HG03457 (cell line): ENCODE results near the gene HACD2.

Experiments used
- ATAC-seq: cut with Tn5 transposase; IDR thresholded peaks from one replicate; pipeline ENCODE4 v1.9.1; 2021; ENCODE audit warnings: moderate number of reproducible peaks; ENCODE audit not compliant: unreplicated experiment

The HACD2 gene

DNA sequence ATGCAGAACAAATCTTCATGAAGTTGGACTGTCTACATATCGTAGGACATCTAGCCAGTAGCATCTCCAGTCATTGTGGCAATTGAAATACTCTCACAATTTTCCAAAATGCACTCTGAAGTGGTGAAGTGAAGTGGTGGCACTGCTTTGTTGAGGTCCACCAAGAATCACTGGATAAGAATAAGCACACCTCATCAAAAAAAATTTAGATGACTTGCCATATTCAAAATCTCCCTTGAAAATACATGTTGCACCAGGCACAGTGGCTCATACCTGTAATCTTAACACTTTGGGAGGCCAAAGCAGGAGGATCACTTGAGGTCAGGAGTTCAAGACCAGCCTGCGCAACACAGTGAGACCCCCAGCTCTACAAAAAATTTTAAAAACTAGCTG, 12.9 kb downstream of the HACD2 start:
- ATAC-seq = no peak

DNA sequence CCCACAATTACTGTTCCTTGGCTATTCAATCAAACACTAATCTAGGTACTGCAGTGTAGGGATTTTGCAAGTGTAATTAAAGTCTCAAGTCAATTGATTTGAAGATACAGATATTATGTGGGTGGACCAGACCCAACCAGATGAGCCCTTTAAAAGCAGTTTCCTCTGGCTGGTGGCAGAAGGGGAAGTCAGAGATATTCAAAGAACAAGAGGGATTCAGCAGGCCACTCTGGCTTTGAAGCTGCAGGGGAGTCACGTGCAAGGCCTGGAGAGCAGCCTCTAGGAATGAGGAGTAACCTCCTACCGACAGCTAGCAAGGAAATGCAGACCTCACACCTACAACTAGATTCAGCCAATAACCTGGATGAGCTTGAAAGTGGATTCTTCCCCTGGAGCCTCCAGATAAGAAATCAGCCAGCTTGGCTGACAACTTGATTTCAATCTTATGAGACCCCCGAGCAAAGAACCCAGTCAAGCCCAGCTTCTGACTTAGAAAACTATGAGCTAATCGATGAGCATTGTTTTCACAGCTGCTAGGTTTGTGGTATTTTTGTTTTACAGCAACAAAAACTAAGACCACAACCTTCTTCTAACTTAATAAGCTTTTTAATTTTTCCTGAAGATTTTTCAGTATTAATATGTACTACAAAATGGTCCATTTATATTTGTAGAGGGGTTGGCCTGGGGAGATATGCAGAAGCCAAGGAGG, 13.4 kb downstream of the HACD2 start:
- no peak for ATAC-seq

- ATAC-seq = no peak
These were observed 16.0 kb downstream of the HACD2 start for GRCh38 chr3:123568875-123569274.

DNA sequence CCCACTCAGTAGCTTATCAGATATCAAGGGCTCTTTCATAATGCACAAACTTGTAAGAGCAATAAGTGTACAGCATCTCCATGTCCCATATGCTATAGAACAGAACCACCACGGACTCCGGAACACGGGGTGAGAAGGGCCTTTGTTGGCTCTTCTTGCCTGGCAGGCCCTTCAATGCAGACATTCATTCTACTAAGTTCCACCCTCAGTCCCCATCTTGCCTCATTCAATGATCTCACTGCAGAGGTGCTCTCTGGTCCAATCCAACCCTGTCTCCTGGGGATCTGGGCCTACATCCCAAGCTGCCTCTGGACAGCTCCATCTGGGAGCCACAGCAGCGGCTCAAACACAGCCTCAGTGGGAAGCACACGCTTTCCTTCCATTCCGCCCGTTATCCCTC, 16.8 kb downstream of the HACD2 start:
- ATAC-seq = no peak

GRCh38 chr3:123564056-123564455, 20.8 kb downstream of the HACD2 start:
- no peak for ATAC-seq

GRCh38 chr3:123562547-123562946, 22.3 kb downstream of the HACD2 start:
- no peak for ATAC-seq

GRCh38 chr3:123561188-123561587, 23.7 kb downstream of the HACD2 start:
- ATAC-seq = no peak

- ATAC-seq = no peak
These were observed 25.6 kb downstream of the HACD2 start for GRCh38 chr3:123559040-123559861.

GRCh38 chr3:123553536-123553935, 31.3 kb downstream of the HACD2 start:
- no peak for ATAC-seq

DNA sequence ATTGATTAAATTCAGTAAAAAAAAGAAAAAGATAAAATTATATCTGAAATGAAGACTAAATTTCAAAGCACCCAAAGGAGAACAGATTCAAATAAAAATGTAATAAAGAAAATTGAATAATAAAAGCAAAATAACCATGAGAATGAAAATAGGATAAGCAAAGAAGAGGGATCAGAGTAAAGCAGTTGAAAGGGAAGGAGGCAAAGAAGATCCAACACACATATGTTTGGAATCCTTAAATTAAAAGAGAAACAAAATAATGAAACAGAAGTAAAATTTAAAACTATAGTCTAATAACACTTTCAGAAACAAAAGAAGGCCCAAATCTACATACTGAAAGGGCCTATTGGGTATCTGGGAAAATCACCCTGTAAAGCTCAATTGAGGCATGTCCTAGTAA, 32.1 kb downstream of the HACD2 start:
- ATAC-seq = no peak

DNA sequence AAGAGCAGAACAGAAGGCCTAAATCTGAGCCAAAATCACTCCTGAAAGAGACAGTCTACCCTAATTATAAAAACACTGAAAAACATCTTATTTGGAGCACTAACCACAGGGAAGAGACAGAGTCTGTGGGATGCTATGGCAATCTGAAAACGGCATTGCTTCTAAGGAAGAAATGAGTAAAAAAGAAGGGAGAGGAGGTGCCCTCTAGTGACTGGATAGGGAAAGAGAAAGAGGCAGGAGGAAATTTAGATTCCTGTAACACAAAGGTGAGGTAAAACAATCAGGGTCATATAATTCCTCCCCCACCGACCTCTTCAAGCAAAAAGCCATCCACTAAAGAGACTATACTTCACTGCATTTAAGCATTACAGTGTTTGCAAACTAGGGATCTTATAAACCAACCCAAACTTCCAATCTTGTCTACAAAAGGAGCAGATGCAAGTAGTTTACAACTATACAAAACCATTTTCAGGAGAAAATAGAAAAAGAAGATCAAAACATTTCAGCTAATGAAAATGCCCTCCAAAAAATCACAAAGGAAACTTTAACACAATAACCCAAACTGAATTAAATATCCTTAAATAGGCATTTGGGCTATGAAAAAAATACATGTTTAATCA, 32.6 kb downstream of the HACD2 start:
- ATAC-seq = no peak

DNA sequence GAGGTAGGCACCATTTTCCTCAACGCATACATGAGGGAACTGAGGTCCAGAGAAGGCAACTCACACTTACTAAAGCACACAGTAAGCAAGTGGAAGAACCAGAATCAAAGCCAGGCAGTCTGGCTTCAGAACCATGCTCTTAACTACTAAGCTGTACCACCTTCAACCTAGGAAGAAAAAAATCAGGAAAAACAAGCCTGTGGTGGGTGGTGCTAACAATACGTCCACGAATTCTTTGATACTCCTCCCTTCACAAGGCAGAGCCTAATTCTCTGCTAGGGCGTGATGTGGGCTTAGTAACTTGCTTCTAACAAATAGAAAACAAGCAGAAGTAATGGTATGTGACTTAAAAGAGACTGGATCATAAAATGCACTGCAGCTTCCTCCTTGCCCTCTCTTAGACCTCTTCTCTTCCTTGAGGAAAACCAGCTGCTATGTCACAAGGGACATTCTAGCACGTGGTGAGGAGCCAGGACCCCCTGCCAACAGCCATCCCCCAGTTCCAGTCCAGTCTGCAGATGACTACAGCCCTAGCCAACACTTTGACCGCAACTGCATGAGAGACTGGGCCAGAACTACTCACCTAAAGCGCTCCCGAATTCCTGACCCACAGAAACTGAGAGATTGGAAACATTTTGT, 36.9 kb downstream of the HACD2 start:
- no peak for ATAC-seq

- ATAC-seq = no peak
These were observed 38.6 kb downstream of the HACD2 start for GRCh38 chr3:123546133-123546755.

DNA sequence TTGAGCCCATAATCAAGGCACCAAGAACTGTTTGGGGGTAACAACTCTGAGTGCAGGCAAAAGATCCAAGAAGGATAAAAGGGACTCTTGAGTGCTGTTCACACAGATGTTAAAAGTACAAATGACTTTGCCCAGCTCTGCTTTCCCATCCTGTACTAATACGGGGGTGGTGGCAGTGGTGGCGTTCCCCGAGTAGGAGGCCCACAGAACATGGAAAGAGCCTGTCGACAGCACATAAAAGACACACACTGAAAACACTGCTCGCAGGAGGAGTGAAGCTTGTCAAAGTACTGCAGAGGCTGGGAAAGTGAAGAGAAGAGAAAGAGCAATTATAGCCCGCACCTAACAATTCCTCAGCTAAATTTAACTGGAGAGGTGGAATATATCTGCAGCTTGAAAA, 40.9 kb downstream of the HACD2 start:
- no peak for ATAC-seq

- no peak for ATAC-seq
These were observed 44.6 kb downstream of the HACD2 start for GRCh38 chr3:123540285-123540684.

DNA sequence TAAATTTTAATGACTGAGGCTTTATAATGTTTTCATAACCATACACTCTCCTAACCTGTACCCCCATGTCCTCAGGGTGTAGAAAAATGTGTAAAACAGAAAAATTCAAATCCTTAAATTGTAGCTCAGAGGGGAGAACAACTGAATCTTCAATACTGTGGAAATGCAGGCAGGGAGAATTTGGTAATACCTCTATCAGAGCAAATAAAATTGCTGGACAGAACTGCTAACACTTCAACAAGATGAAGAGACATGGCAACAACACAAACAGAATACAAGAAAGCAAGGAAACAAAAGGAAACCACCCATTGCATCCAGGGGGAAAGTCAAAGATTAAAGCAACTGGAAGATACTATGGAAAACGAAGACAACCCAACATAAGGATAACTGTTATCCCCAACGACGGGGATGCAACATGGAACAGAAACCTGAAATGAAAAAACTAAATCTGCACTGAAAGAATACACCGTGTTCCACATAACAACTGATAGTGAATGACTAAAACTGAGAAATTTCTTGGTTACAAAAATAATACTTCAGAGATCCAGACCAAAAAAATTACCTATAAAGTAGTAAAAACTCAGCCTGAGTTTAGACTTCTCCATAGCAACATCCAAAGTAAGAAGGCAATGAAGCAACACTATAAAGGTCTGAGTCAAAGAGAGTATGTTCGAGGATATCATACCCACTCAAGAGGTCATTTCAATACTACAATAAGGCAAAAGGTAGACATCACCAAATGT, 48.5 kb downstream of the HACD2 start:
- no peak for ATAC-seq

DNA sequence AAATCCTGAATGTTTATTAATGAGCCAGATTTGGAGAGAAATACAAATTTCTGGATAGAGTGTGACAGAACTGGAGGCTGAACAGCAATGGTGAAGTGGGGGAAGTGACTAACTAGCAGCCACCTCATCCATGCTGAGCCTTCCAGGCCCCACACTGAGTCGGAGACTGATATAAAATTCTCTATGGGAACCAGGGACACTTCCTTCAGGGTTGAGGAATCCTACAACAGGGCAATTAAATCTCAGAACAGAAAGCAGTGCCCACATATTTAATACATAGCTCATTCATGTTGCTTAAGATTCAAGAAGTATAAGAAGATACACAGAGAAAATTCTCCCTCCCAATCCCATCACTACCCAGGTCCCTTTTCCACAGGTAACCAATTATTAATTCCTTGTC, 49.3 kb downstream of the HACD2 start:
- ATAC-seq = no peak

GRCh38 chr3:123534264-123534663, 50.6 kb downstream of the HACD2 start:
- ATAC-seq = no peak

GRCh38 chr3:123533554-123534159, 51.2 kb downstream of the HACD2 start:
- ATAC-seq = no peak

- no peak for ATAC-seq
These were observed 56.7 kb downstream of the HACD2 start for GRCh38 chr3:123528130-123528529.
